Tibial nerve (tissue), 4 donors: ENCODE measurements around the gene PEX11G. TPM values are rescaled to one million over a fixed set of nuclear protein-coding genes. Genes with fewer than 3 reads are reported as not detected.

Experiments used
- DNase-seq, 2 donors: peaks; one replicate each; pipeline ENCODE4 v3.0.0-alpha.2; 2019; ENCODE audit warnings: low spot score in 2 of 2
- H3K27ac ChIP-seq, 4 donors: fragments of 200-600 bp; sonication (generic) in 3 of 4; one replicate each; pipeline ENCODE4 v1.5.1; 2017 to 2019; ENCODE audit warnings: mild to moderate bottlenecking in 1 of 4
- H3K27me3 ChIP-seq, 2 donors: fragments of 200-600 bp; sonication (generic) in 1 of 2; one replicate each; pipeline versions ENCODE4 v1.5.1 to v1.6.0; 2017 to 2019
- H3K36me3 ChIP-seq, 3 donors: fragments of 200-600 bp; sonication (generic); one replicate each; pipeline ENCODE4 v1.5.1; 2018 to 2019
- H3K4me1 ChIP-seq, 4 donors: fragments of 200-600 bp; sonication (generic) in 3 of 4; one replicate each; pipeline ENCODE4 v1.5.1; 2017 to 2019
- H3K4me3 ChIP-seq, 4 donors: fragments of 200-600 bp; sonication (generic) in 3 of 4; one replicate each; pipeline ENCODE4 v1.5.1; 2017 to 2019; ENCODE audit warnings: mild to moderate bottlenecking in 1 of 4, moderate library complexity in 1 of 4
- H3K9me3 ChIP-seq, 4 donors: fragments of 200-600 bp; sonication (generic) in 3 of 4; one replicate each; pipeline ENCODE4 v1.5.1; 2017 to 2019
- EP300 ChIP-seq, 2 donors: sonication (generic); formaldehyde crosslinking; IDR thresholded peaks; one replicate each; pipeline ENCODE4 v1.6.1; 2017; ENCODE audit warnings: antibody characterized with exemption in 2 of 2, mild to moderate bottlenecking in 1 of 2
- POLR2A ChIP-seq, 2 donors: fragments of 450-650 bp; IDR thresholded peaks; one replicate each; pipeline ENCODE4 v1.6.1; 2017; ENCODE audit warnings: antibody characterized with exemption in 2 of 2, mild to moderate bottlenecking in 2 of 2, moderate library complexity in 2 of 2
- WGBS, 2 donors: methylation state at CpG; one replicate each; pipeline ENCODE4 v1.1.5; 2018; 5-methylcytosine and 5-hydroxymethylcytosine counted together
- total RNA-seq, 4 donors: library from RNA; depleted of rRNA; stranded (reverse); fragments of >200 nt; gene quantifications; one replicate each; pipeline ENCODE4 v1.1.0, GENCODE V29; 2016
- TF ChIP-seq, protein P1 (sequence below), 5 experiments: fragments of 200-600 bp in 3 of 5; fragments of 450-650 bp in 2 of 5; sonication (generic) in 3 of 5; IDR thresholded peaks; one replicate each; pipeline ENCODE4 v1.5.1; 2016 to 2019; ENCODE audit warnings: antibody characterized with exemption in 5 of 5, mild to moderate bottlenecking in 3 of 5, moderate library complexity in 2 of 5

The PEX11G gene
- total RNA-seq, 4 donors from 2014 or later, result 4.4 to 9.2 (median 7.8) TPM

DNA sequence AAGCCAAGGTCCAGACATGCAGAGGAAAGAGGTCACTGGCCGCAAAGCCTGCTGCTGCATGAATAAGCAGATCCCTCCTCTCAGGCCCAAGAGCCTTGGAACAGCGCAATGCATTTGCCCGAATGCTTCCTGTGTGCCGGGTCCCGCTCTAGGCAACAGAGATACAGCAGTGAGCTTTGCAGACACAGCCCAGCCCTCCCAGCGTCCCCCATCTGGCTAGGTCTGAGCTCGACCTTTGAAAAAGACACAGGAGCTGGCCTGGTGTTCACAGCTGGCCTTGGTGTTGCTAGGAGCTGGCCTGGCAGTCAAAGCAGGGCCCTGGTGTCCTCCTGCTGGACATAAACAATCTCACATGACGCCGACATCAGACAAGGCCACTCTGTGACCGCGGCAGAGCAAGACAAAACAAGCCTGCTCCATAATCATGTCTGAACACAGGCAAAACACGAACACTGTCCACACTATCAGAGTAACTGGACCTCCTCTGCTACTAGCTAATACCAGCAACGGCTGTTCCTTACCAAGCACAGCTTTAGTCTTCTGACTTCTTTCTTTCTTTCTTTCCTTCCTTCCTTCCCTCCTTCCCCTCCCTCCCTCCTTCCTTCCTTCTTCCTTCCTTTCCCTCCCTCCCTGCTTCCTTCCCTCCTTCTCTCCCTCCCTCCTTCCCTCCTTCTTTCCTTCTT lies 5.7 kb upstream of the PEX11G start:
- Histone ChIP-seq H3K4me1 (peaks cover 0 to 17% (median 7%) of the 10 kb centered on the region in 4 donors), H3K4me3 (peak overlapping the region in 1 of 4 donors; percentile 2), H3K36me3 (no peaks in the 10 kb centered on the region), H3K27me3 (no peaks in the 10 kb centered on the region), H3K9me3 (no peaks in the 10 kb centered on the region), H3K27ac (peak overlapping the region; percentile 48 to 93 (median 79))
- peak in 1 of 2 donors; percentile 53 for DNase-seq
- whole genome bisulfite sequencing, 2 donors, result 16 to 19% methylated on average over 13 of the region's 13 CpGs
- TF ChIP-seq EP300 (IDR thresholded peaks at IDR 0.05) (peak in 1 of 2 donors; percentile 82), POLR2A (IDR thresholded peaks at IDR 0.05) (no peak)
- TF ChIP-seq, protein P1, sequence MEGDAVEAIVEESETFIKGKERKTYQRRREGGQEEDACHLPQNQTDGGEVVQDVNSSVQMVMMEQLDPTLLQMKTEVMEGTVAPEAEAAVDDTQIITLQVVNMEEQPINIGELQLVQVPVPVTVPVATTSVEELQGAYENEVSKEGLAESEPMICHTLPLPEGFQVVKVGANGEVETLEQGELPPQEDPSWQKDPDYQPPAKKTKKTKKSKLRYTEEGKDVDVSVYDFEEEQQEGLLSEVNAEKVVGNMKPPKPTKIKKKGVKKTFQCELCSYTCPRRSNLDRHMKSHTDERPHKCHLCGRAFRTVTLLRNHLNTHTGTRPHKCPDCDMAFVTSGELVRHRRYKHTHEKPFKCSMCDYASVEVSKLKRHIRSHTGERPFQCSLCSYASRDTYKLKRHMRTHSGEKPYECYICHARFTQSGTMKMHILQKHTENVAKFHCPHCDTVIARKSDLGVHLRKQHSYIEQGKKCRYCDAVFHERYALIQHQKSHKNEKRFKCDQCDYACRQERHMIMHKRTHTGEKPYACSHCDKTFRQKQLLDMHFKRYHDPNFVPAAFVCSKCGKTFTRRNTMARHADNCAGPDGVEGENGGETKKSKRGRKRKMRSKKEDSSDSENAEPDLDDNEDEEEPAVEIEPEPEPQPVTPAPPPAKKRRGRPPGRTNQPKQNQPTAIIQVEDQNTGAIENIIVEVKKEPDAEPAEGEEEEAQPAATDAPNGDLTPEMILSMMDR (IDR thresholded peaks at IDR 0.05), result peak in 1 of 5 experiments; percentile 40

DNA sequence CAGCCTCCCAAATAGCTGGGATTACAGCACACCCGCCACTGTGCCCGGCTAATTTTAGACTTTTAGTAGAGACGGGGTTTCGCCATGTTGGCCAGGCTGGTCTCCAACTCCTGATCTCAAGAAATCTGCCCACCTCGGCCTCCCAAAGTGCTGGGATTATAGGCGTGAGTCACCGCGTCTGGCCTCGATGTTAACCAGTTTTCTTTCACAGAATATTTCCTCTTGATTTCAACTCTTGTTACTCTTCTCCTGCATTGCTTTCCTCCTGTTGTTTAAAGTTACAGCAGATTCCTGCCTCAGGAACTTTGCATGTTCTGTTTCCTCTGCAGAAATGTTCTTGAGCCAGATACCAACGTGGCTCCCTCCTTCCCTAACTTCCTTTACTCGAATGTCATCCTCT lies 3.7 kb upstream of the PEX11G start:
- 82 to 86% methylated on average over 11 of the region's 11 CpGs for WGBS, 2 donors
- no peaks in the 10 kb centered on the region for H3K27me3 ChIP-seq
- H3K27ac ChIP-seq, result peak overlapping the region in 1 of 4 donors; percentile 17
- DNase-seq, result no peak
- TF ChIP-seq POLR2A (IDR thresholded peaks at IDR 0.05) (no peak), EP300 (IDR thresholded peaks at IDR 0.05) (no peak)
- TF ChIP-seq, protein P1 (IDR thresholded peaks at IDR 0.05), result no peak
- H3K9me3 ChIP-seq, result no peaks in the 10 kb centered on the region
- H3K36me3 ChIP-seq, result no peaks in the 10 kb centered on the region
- H3K4me1 ChIP-seq, result peaks cover 0 to 29% (median 10%) of the 10 kb centered on the region in 4 donors
- no peak overlapping the region for H3K4me3 ChIP-seq

DNA sequence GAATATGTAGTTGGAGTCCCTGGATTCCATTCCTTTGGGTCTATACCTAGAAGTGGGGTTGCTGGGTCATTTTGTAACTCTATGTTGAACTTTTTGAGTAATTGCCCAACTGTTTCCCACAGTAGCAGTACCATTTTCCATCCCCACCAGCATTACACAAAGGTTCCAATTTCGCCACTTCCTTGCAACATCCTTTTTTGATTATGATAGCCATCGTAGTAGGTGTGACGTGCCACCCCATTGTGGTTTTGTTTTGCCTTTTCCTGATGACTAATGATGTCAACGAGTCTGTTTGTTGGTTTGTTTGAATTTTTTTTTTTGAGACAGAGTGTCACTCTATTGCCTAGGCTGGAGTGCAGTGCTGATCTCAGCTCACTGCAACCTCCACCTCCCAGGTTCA lies 3.3 kb upstream of the PEX11G start:
- TF ChIP-seq POLR2A (IDR thresholded peaks at IDR 0.05) (no peak), EP300 (IDR thresholded peaks at IDR 0.05) (no peak)
- TF ChIP-seq, protein P1 (IDR thresholded peaks at IDR 0.05), result no peak
- Histone ChIP-seq H3K27me3 (no peaks in the 10 kb centered on the region), H3K27ac (no peak overlapping the region), H3K4me3 (no peak overlapping the region), H3K9me3 (no peaks in the 10 kb centered on the region), H3K36me3 (no peaks in the 10 kb centered on the region), H3K4me1 (peaks cover 0 to 29% (median 10%) of the 10 kb centered on the region in 4 donors)
- no peak for DNase-seq
- WGBS, 2 donors, result 69 to 71% methylated on average over 4 of the region's 4 CpGs

DNA sequence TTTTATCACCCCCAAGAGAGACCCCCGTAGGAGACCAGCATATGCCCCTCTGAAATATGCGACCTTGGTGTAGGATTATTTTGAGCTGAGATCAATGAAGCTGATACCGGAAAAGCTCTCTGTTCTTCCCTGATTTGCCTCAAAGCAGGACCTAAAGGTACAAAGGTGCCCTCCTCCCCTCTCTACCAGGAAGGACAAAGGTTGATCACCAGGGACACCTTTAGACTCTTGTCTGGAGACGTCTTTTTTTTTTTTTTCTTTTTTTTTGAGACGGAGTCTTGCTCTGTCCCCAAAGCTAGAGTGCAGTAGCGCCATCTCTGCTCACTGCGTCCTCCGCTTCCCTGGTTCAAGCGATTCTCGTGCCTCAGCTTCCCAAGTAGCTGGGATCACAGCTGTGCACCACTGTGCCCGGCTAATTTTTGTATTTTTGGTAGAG lies 792 bp upstream of the PEX11G start:
- Histone ChIP-seq H3K9me3 (no peaks in the 10 kb centered on the region), H3K27ac (peak overlapping the region in 3 of 4 donors; percentile 88 to 97 (median 95)), H3K36me3 (peaks cover 0 to 17% (median 0%) of the 10 kb centered on the region in 3 donors), H3K4me3 (peak overlapping the region in 2 of 4 donors; percentile 63 to 76), H3K4me1 (peaks cover 0 to 27% (median 10%) of the 10 kb centered on the region in 4 donors), H3K27me3 (no peaks in the 10 kb centered on the region)
- TF ChIP-seq POLR2A (IDR thresholded peaks at IDR 0.05), result no peak
- WGBS, 2 donors, result 79 to 81% methylated on average over 11 of the region's 11 CpGs
- DNase-seq, result no peak

DNA sequence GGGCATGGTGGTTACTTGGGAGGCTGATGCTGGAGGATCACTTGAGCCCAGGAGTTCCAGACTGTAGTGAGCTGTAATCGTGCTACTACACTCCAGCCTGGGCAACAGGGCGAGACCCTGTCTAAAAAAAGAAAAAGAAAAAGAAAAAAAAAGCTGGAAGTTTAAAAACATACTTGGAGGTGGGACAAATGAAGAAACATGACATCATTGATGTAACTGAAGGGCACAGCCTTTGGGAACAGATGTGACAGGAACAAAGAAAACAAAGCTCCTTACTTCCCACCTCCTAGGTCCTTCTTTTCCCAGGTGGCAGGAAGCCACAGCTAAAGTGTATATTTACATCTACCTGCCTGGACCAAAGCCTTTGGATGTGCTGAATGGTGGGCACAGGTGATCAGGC lies 1.9 kb downstream of the PEX11G start:
- 76 to 77% methylated on average over 2 of the region's 2 CpGs for WGBS, 2 donors
- no peak for DNase-seq
- H3K9me3 ChIP-seq, result no peaks in the 10 kb centered on the region
- H3K27ac ChIP-seq, result no peak overlapping the region
- no peak overlapping the region for H3K4me3 ChIP-seq
- H3K36me3 ChIP-seq, result peaks cover 0 to 20% (median 0%) of the 10 kb centered on the region in 3 donors
- no peaks in the 10 kb centered on the region for H3K27me3 ChIP-seq
- H3K4me1 ChIP-seq, result peaks cover 0 to 26% (median 4%) of the 10 kb centered on the region in 4 donors
- no peak for TF ChIP-seq POLR2A (IDR thresholded peaks at IDR 0.05)
- TF ChIP-seq, protein P1 (IDR thresholded peaks at IDR 0.05), result no peak
- no peak for TF ChIP-seq EP300 (IDR thresholded peaks at IDR 0.05)
